ENCODE results near the gene SIL1. TPM values are rescaled to one million over a fixed set of nuclear protein-coding genes. Genes with fewer than 3 reads are reported as not detected.
A peak's percentile ranks its signal among the peaks of the same experiment; 100 is the strongest.

The SIL1 gene
- total and polyA plus RNA-seq, 7 donors: 7.8 to 60.8 (median 33.0) TPM

- WGBS, 2 donors: 85 to 88% methylated on average over 8 of the region's 8 CpGs
- no peaks in the 10 kb centered on the region for H3K9me3 ChIP-seq
- H3K4me1 ChIP-seq: peaks cover 0 to 28% (median 24%) of the 10 kb centered on the region in 4 donors
- TF ChIP-seq CTCF (IDR thresholded peaks at IDR 0.05) (no peak), EP300 (IDR thresholded peaks at IDR 0.05) (no peak), POLR2AphosphoS5 (IDR thresholded peaks at IDR 0.05) (no peak), POLR2A (IDR thresholded peaks at IDR 0.05) (no peak)
- peak overlapping the region in 2 of 4 donors; percentile 22 to 67 for H3K27ac ChIP-seq
- DNase-seq: no peak
- H3K27me3 ChIP-seq: no peaks in the 10 kb centered on the region
- intact Hi-C loops (cut with DNase I): no loop called here
- no peak overlapping the region for H3K4me3 ChIP-seq
- H3K36me3 ChIP-seq: peaks cover 0 to 14% (median 0%) of the 10 kb centered on the region in 4 donors
Observed at GRCh38 chr5:139124774-139125520, 73.2 kb downstream of the SIL1 start.

- 88 to 97% methylated on average over 5 of the region's 5 CpGs for WGBS, 2 donors
- Histone ChIP-seq H3K4me1 (peaks cover 0 to 29% (median 26%) of the 10 kb centered on the region in 4 donors), H3K4me3 (no peak overlapping the region), H3K27me3 (no peaks in the 10 kb centered on the region), H3K36me3 (peaks cover 0 to 33% (median 0%) of the 10 kb centered on the region in 4 donors), H3K27ac (peak overlapping the region; percentile 8 to 73 (median 46)), H3K9me3 (no peaks in the 10 kb centered on the region)
- intact Hi-C loops (cut with DNase I): no loop called here
- TF ChIP-seq EP300 (IDR thresholded peaks at IDR 0.05) (no peak), POLR2AphosphoS5 (IDR thresholded peaks at IDR 0.05) (no peak), CTCF (IDR thresholded peaks at IDR 0.05) (no peak), POLR2A (IDR thresholded peaks at IDR 0.05) (no peak)
- no peak for DNase-seq
Observed at GRCh38 chr5:139121120-139121519, 77.0 kb downstream of the SIL1 start.

GRCh38 chr5:139120521-139120920 lies 77.6 kb downstream of the SIL1 start:
- no peaks in the 10 kb centered on the region for H3K27me3 ChIP-seq
- no peak for DNase-seq
- TF ChIP-seq EP300 (IDR thresholded peaks at IDR 0.05): no peak
- TF ChIP-seq CTCF (IDR thresholded peaks at IDR 0.05): no peak
- no peak for TF ChIP-seq POLR2A (IDR thresholded peaks at IDR 0.05)
- no peak for TF ChIP-seq POLR2AphosphoS5 (IDR thresholded peaks at IDR 0.05)
- peaks cover 0 to 28% (median 0%) of the 10 kb centered on the region in 4 donors for H3K36me3 ChIP-seq
- intact Hi-C loops (cut with DNase I): no loop called here
- H3K9me3 ChIP-seq: no peaks in the 10 kb centered on the region
- H3K4me3 ChIP-seq: no peak overlapping the region
- H3K27ac ChIP-seq: peak overlapping the region; percentile 8 to 73 (median 46)
- WGBS, 2 donors: 83 to 92% methylated on average over 4 of the region's 4 CpGs
- peaks cover 0 to 29% (median 26%) of the 10 kb centered on the region in 4 donors for H3K4me1 ChIP-seq

GRCh38 chr5:139118804-139119203 lies 79.4 kb downstream of the SIL1 start:
- peaks cover 0 to 29% (median 26%) of the 10 kb centered on the region in 4 donors for H3K4me1 ChIP-seq
- H3K27ac ChIP-seq: peak overlapping the region in 2 of 4 donors; percentile 60 to 73
- TF ChIP-seq CTCF (IDR thresholded peaks at IDR 0.05): no peak
- TF ChIP-seq POLR2AphosphoS5 (IDR thresholded peaks at IDR 0.05): no peak
- no peak for TF ChIP-seq EP300 (IDR thresholded peaks at IDR 0.05)
- no peak for TF ChIP-seq POLR2A (IDR thresholded peaks at IDR 0.05)
- H3K27me3 ChIP-seq: no peaks in the 10 kb centered on the region
- no peak for DNase-seq
- no peaks in the 10 kb centered on the region for H3K9me3 ChIP-seq
- H3K36me3 ChIP-seq: peaks cover 0 to 27% (median 0%) of the 10 kb centered on the region in 4 donors
- intact Hi-C loops (cut with DNase I): no loop called here
- no peak overlapping the region for H3K4me3 ChIP-seq
- 96 to 99% methylated on average over 2 of the region's 2 CpGs for WGBS, 2 donors
